PC-3 (cell line): Measurements from ENCODE around the gene ETNK2.

Source experiments
- EZH2 ChIP-seq: fragments of 300-600 bp; sonication (generic); IDR thresholded peaks from one replicate; pipeline ENCODE4 v1.6.1; 2017; ENCODE audit warnings: antibody characterized with exemption, mild to moderate bottlenecking, low read length; ENCODE audit not compliant: unreplicated experiment
- TF ChIP-seq, protein P1 (sequence below): fragments of 300-600 bp; sonication (generic); conservative IDR thresholded peaks from 2 replicates; pipeline ENCODE4 v1.5.1; 2017; ENCODE audit warnings: antibody characterized with exemption, low read depth, mild to moderate bottlenecking, low read length

DNA sequence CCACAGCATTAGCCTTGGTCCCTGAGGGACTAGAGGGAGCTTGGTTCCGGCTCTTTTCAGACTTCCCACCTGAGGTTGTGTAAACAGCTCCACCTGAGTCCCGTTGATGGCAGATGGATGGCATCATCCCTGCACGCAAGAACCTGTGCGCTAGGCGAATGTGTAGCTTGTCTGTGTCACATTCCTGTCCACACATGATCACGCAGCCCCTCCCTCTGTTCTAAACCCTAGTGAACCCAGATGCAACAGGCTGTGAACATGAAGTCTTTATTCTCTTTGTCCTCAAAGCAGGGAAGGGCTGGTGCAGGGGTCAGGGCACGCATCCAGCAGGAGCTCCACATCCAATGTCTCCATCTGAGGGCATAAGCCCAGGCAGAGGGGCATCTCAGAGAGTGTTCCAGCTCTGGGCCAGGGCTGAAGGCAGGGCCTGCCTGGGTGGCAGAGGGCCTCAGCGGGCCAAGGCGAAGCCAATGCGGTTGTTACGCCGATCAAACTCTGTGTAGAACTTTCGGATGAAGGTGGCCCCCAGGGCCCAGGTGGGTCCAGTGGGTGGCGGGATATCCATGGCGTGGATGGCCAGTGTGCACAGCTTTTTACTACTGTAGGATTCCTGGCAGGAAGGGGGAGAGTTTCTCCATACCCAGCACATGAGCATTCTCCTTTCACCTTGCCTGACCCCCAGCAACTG lies 2.9 kb upstream of the ETNK2 start:
- TF ChIP-seq, protein P1, sequence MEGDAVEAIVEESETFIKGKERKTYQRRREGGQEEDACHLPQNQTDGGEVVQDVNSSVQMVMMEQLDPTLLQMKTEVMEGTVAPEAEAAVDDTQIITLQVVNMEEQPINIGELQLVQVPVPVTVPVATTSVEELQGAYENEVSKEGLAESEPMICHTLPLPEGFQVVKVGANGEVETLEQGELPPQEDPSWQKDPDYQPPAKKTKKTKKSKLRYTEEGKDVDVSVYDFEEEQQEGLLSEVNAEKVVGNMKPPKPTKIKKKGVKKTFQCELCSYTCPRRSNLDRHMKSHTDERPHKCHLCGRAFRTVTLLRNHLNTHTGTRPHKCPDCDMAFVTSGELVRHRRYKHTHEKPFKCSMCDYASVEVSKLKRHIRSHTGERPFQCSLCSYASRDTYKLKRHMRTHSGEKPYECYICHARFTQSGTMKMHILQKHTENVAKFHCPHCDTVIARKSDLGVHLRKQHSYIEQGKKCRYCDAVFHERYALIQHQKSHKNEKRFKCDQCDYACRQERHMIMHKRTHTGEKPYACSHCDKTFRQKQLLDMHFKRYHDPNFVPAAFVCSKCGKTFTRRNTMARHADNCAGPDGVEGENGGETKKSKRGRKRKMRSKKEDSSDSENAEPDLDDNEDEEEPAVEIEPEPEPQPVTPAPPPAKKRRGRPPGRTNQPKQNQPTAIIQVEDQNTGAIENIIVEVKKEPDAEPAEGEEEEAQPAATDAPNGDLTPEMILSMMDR: no peak
- no peak for TF ChIP-seq EZH2
